ENCODE data around the gene C5AR2.
"Not testable (repeated sequence)": the region's sequence is repeated elsewhere in the genome, so short reads cannot be mapped to it uniquely, and the experiment has no call there.

Gene C5AR2

GRCh38 chr19:47363758-47364531 lies 32.0 kb downstream of the C5AR2 start:
- DNase-seq (ENCODE audit: low read depth in 2 of 2) = no peak

- DNase-seq (ENCODE audit: low read depth in 2 of 2) = not testable (repeated sequence)
Observed at GRCh38 chr19:47365455-47365854, 33.5 kb downstream of the C5AR2 start.

GRCh38 chr19:47370045-47370611 lies 38.2 kb downstream of the C5AR2 start:
- no peak for DNase-seq (ENCODE audit: low read depth in 2 of 2)

GRCh38 chr19:47371261-47371660 lies 39.3 kb downstream of the C5AR2 start:
- DNase-seq (ENCODE audit: low read depth in 2 of 2) = no peak

- DNase-seq (ENCODE audit: low read depth in 2 of 2) = no peak
Observed at GRCh38 chr19:47372603-47373002, 40.6 kb downstream of the C5AR2 start.

- DNase-seq (ENCODE audit: low read depth in 2 of 2) = no peak
Observed at GRCh38 chr19:47373246-47374240, 41.6 kb downstream of the C5AR2 start.

- DNase-seq (ENCODE audit: low read depth in 2 of 2) = no peak
Observed at GRCh38 chr19:47374876-47375693, 43.1 kb downstream of the C5AR2 start.

- no peak for DNase-seq (ENCODE audit: low read depth in 2 of 2)
Observed at GRCh38 chr19:47375694-47376588, 44.0 kb downstream of the C5AR2 start.

- no peak for DNase-seq (ENCODE audit: low read depth in 2 of 2)
Observed at GRCh38 chr19:47376589-47377144, 44.7 kb downstream of the C5AR2 start.

GRCh38 chr19:47377208-47377701 lies 45.3 kb downstream of the C5AR2 start:
- DNase-seq (ENCODE audit: low read depth in 2 of 2) = no peak

- no peak for DNase-seq (ENCODE audit: low read depth in 2 of 2)
Observed at GRCh38 chr19:47377801-47378200, 45.8 kb downstream of the C5AR2 start.

- no peak for DNase-seq (ENCODE audit: low read depth in 2 of 2)
Observed at GRCh38 chr19:47378246-47378645, 46.3 kb downstream of the C5AR2 start.

- DNase-seq (ENCODE audit: low read depth in 2 of 2) = no peak
Observed at GRCh38 chr19:47379381-47379938, 47.5 kb downstream of the C5AR2 start.

GRCh38 chr19:47380559-47380958 lies 48.6 kb downstream of the C5AR2 start:
- DNase-seq (ENCODE audit: low read depth in 2 of 2) = no peak

- no peak for DNase-seq (ENCODE audit: low read depth in 2 of 2)
Observed at GRCh38 chr19:47381121-47381520, 49.1 kb downstream of the C5AR2 start.

GRCh38 chr19:47381653-47382279 lies 49.8 kb downstream of the C5AR2 start:
- DNase-seq (ENCODE audit: low read depth in 2 of 2) = no peak

- DNase-seq (ENCODE audit: low read depth in 2 of 2) = not testable (repeated sequence)
Observed at GRCh38 chr19:47383890-47384289, 51.9 kb downstream of the C5AR2 start.

- DNase-seq (ENCODE audit: low read depth in 2 of 2) = not testable (repeated sequence)
Observed at GRCh38 chr19:47384533-47384932, 52.6 kb downstream of the C5AR2 start.

- not testable (repeated sequence) for DNase-seq (ENCODE audit: low read depth in 2 of 2)
Observed at GRCh38 chr19:47386582-47386981, 54.6 kb downstream of the C5AR2 start.

Measured in activated CD4-positive, alpha-beta T cell treated with anti-CD3 and anti-CD28 coated beads for 24 hours (primary cell).